WI38 (cell line): ENCODE data around the gene TCF7L2.

Source experiments
- H3K4me3 ChIP-seq: 2 replicates; pipeline ENCODE4 v1.5.1; 2011; ENCODE audit warnings: low read depth, mild to moderate bottlenecking, control low read depth, low read length
- TF ChIP-seq, protein P1 (sequence below): IDR thresholded peaks from 2 replicates; pipeline ENCODE4 v1.5.1; 2012; ENCODE audit warnings: low read depth, mild to moderate bottlenecking, control low read depth, low read length

Gene TCF7L2

DNA sequence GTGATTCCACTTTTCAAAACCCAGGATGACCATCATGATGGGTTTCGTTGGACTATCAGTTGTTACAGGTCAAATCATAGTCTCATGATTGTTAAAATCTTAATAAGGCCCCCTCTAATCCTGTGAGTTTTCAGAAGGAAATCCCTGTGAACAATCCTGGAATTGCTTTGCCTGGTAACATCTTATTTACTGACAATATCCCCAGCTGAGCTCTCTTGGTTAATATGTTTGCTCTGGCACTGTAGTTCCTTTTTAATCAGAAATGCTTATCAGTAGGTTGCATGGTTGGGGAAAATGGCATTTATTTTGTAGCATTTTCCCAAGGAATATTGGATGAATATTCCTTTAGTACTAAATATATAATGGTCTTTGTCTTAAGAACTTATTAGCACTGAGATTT is 163.9 kb downstream of the TCF7L2 start:
- TF ChIP-seq, protein P1, sequence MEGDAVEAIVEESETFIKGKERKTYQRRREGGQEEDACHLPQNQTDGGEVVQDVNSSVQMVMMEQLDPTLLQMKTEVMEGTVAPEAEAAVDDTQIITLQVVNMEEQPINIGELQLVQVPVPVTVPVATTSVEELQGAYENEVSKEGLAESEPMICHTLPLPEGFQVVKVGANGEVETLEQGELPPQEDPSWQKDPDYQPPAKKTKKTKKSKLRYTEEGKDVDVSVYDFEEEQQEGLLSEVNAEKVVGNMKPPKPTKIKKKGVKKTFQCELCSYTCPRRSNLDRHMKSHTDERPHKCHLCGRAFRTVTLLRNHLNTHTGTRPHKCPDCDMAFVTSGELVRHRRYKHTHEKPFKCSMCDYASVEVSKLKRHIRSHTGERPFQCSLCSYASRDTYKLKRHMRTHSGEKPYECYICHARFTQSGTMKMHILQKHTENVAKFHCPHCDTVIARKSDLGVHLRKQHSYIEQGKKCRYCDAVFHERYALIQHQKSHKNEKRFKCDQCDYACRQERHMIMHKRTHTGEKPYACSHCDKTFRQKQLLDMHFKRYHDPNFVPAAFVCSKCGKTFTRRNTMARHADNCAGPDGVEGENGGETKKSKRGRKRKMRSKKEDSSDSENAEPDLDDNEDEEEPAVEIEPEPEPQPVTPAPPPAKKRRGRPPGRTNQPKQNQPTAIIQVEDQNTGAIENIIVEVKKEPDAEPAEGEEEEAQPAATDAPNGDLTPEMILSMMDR, result no peak
- H3K4me3 ChIP-seq, result no peak overlapping the region

DNA sequence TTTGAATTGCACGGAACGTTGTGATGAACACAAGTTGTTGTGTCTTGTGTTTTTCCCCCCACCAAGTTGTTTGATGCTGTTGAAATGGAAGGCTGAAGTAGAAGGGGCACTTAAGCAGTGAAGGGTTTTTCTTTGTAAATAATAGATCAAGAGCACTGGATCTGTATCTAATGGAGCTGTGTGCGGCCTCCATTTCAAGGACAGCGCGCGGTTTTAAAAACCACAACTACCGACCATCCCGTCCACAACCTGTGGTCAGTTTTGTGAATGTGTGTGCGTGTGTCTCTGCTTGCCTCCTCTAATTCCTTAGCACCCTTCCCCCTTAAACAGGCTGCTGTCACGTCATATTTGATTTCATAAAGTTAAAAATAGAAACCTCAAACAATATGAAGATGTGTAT is 165.5 kb downstream of the TCF7L2 start:
- TF ChIP-seq, protein P1, result no peak
- no peak overlapping the region for H3K4me3 ChIP-seq

- H3K4me3 ChIP-seq, result no peak overlapping the region
- TF ChIP-seq, protein P1, result no peak
Observed at GRCh38 chr10:113118882-113119281, 168.8 kb downstream of the TCF7L2 start.

- no peak overlapping the region for H3K4me3 ChIP-seq
- TF ChIP-seq, protein P1, result no peak
Observed at GRCh38 chr10:113119801-113120200, 169.8 kb downstream of the TCF7L2 start.

DNA sequence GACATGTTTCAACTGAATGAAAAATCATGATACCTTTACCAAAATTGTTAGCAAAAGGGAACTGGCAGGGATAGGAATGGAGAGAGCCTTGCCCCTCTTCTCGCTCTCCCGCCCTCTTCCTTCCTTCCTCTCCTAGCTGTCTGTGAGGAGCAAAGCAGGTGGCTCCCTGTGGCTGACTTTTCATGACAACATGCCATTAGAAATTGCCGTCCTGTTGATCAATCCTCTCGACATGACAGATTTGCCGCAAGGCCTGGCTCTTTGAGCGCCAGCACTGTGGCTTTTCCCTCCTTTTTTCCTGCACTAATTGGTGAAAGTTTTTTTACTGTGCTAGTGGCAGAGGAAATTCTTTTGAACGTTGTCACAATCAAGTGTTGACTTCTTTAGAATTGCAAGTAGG is 171.1 kb downstream of the TCF7L2 start:
- TF ChIP-seq, protein P1, result no peak
- H3K4me3 ChIP-seq, result no peak overlapping the region

DNA sequence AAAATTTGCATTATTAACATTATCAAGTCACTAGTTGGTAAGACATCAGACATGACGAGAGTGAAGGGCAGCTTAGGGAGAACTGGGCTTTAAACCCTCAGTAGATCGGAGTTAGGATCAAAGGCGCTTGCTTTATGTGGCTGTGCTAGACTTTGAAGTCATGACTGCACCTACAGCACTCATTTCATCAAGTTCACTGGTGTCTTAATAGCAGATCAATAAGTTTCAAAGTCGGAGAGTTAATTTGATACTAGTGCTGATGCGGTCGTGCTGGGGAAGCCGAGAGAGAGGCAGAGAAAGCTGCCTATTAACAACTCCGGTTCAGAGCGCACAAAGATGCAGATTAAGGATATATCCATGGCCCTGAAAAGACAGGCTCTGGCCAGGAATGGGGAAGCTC is 172.9 kb downstream of the TCF7L2 start:
- H3K4me3 ChIP-seq, result no peak overlapping the region
- TF ChIP-seq, protein P1, result no peak

- TF ChIP-seq, protein P1, result no peak
Observed at GRCh38 chr10:113124724-113125123, 174.7 kb downstream of the TCF7L2 start.

More at GRCh38 chr10:113124724-113125123, 174.7 kb downstream of the TCF7L2 start:
- no peak overlapping the region for H3K4me3 ChIP-seq
